Neutrophil (primary cell): ENCODE data around the gene STUM.
"Not testable (repeated sequence)": the region's sequence is repeated elsewhere in the genome, so short reads cannot be mapped to it uniquely, and the experiment has no call there.

Experiments
- H3K27ac ChIP-seq: fragments of 200-600 bp; sonication (generic); 2 replicates; pipeline ENCODE4 v1.5.1; 2016; ENCODE audit warnings: mild to moderate bottlenecking, moderate library complexity
- H3K27me3 ChIP-seq: fragments of 200-600 bp; sonication (generic); 2 replicates; pipeline ENCODE4 v1.6.0; 2016; ENCODE audit warnings: mild to moderate bottlenecking
- H3K36me3 ChIP-seq: fragments of 200-600 bp; sonication (generic); 2 replicates; pipeline ENCODE4 v1.5.1; 2017
- H3K4me1 ChIP-seq, 2 experiments: fragments of 200-600 bp in 1 of 2; sonication (generic) in 1 of 2; 1 replicate in 1 of 2; 2 replicates in 1 of 2; pipeline versions ENCODE4 v1.5.1 to v1.6.1; 2013 to 2016; ENCODE audit warnings: low read depth in 1 of 2, low read length in 1 of 2, mild to moderate bottlenecking in 1 of 2, moderate library complexity in 1 of 2; ENCODE audit not compliant: control insufficient read depth in 1 of 2, insufficient read depth in 1 of 2
- H3K4me3 ChIP-seq, 2 experiments: fragments of 200-600 bp in 1 of 2; sonication (generic) in 1 of 2; 1 replicate in 1 of 2; 2 replicates in 1 of 2; pipeline ENCODE4 v1.5.1; 2013 to 2016; ENCODE audit warnings: low read depth in 1 of 2, low read length in 1 of 2, mild to moderate bottlenecking in 1 of 2, moderate library complexity in 1 of 2
- H3K9me3 ChIP-seq: fragments of 200-600 bp; sonication (generic); 2 replicates; pipeline ENCODE4 v1.5.1; 2016
- CTCF ChIP-seq: fragments of 200-600 bp; sonication (generic); IDR thresholded peaks from 2 replicates; pipeline ENCODE4 v1.5.1; 2016; ENCODE audit warnings: antibody characterized with exemption

STUM gene

GRCh38 chr1:226548256-226549093 lies at the start of gene STUM:
STUM (plus strand) TSS chr1:226548764; CDS start chr1:226548905, 141 bp downstream.
- no peak for TF ChIP-seq CTCF
- Histone ChIP-seq H3K9me3 (no peaks in the 10 kb centered on the region), H3K36me3 (no peaks in the 10 kb centered on the region), H3K27ac (no peak within 1 kb of the TSS), H3K4me3 (no peak within 1 kb of the TSS), H3K27me3 (peaks cover 99% of the 10 kb centered on the region), H3K4me1 (peaks cover 3 to 13% of the 10 kb centered on the region in 2 experiments)

- not testable (repeated sequence) for H3K4me1 ChIP-seq, H3K27me3 ChIP-seq
Observed at GRCh38 chr1:226499699-226500098, 48.9 kb upstream of the STUM start.

GRCh38 chr1:226506021-226506420 lies 42.5 kb upstream of the STUM start:
- Histone ChIP-seq H3K4me3 (no peak overlapping the region), H3K27me3 (peaks cover 12% of the 10 kb centered on the region), H3K36me3 (no peaks in the 10 kb centered on the region), H3K27ac (no peak overlapping the region), H3K4me1 (no peaks in the 10 kb centered on the region), H3K9me3 (no peaks in the 10 kb centered on the region)
- TF ChIP-seq CTCF: no peak

More at GRCh38 chr1:226499699-226500098, 48.9 kb upstream of the STUM start:
- not testable (repeated sequence) for H3K9me3 ChIP-seq, H3K36me3 ChIP-seq, H3K27ac ChIP-seq, H3K4me3 ChIP-seq

GRCh38 chr1:226506921-226507320 lies 41.6 kb upstream of the STUM start:
- no peak overlapping the region for H3K27ac ChIP-seq
- H3K27me3 ChIP-seq: peaks cover 12% of the 10 kb centered on the region
- H3K36me3 ChIP-seq: no peaks in the 10 kb centered on the region
- no peak for TF ChIP-seq CTCF
- H3K4me1 ChIP-seq: no peaks in the 10 kb centered on the region
- no peaks in the 10 kb centered on the region for H3K9me3 ChIP-seq
- H3K4me3 ChIP-seq: no peak overlapping the region

- no peaks in the 10 kb centered on the region for H3K36me3 ChIP-seq
- no peak for TF ChIP-seq CTCF
- no peak overlapping the region for H3K27ac ChIP-seq
- no peaks in the 10 kb centered on the region for H3K4me1 ChIP-seq
- no peaks in the 10 kb centered on the region for H3K9me3 ChIP-seq
- no peak overlapping the region for H3K4me3 ChIP-seq
- H3K27me3 ChIP-seq: peaks cover 7% of the 10 kb centered on the region
Observed at GRCh38 chr1:226510453-226510852, 38.1 kb upstream of the STUM start.

GRCh38 chr1:226511296-226511695 lies 37.3 kb upstream of the STUM start:
- Histone ChIP-seq H3K27ac (no peak overlapping the region), H3K36me3 (no peaks in the 10 kb centered on the region), H3K9me3 (no peaks in the 10 kb centered on the region), H3K27me3 (peaks cover 11% of the 10 kb centered on the region), H3K4me3 (no peak overlapping the region), H3K4me1 (no peaks in the 10 kb centered on the region)
- no peak for TF ChIP-seq CTCF
